Stimulated activated naive CD4-positive, alpha-beta T cell (primary cell): Measurements from ENCODE around the gene SPART.
"Not testable (repeated sequence)": the region's sequence is repeated elsewhere in the genome, so short reads cannot be mapped to it uniquely, and the experiment has no call there.

ENCODE experiments used
- DNase-seq, 6 experiments: peaks; one replicate each; lab custom pipeline; 2025; lab: John Stamatoyannopoulos, UW

Gene SPART

GRCh38 chr13:36313047-36313969 is 32.9 kb downstream of the SPART start:
- DNase-seq: no peak

DNA sequence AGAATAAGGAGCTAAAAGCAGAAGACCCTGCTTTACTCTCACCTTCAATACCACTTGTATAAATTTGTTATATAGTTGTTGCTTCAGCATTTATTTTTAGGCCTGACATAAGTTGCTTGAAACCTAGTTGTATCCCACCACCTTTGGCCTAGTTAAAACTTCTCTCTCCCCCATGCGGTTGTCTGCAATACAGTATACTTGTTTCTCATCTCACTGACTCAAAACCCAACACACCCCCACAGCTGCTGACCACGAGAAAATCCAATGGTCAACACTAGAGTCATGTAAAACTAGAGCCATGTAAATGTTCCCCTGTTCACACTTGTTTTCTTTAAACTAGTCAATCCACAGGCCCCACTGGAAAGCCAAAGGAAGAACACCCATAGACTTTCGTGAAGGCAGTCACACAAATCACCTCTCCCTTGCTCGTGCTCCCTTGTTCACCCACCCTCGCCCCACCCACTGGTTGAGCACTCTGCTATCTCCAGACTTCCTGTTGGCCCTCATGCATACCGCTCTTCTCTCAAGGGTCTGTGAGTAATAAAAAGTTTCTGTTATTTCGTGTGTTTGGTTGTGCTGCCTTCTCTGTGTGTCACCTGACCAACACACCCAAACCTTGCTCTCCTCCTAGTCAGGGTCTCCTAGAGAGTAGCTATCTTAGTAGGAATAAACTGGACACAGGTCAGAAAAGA is 35.6 kb downstream of the SPART start:
- no peak for DNase-seq

DNA sequence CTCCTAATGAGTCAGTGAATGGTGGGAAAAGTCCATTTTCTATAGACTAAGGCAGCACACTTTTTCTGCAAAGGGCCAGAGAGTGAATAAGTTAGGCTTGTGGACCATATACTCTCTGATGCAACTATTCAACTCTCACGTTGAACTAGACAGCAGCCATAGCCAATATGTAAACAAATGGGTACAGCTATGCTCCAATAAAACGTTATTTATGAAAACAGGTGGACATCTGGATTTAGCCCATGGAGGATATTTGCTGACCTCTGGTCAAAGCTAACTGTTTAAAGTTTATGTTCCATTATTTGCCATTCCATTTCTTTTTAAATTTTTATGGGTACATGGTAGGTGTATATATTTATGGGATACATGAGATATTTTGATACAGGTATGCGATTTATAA is 43.9 kb downstream of the SPART start:
- DNase-seq: no peak

- DNase-seq: not testable (repeated sequence)
Measured at GRCh38 chr13:36299469-36299868, 46.7 kb downstream of the SPART start.

DNA sequence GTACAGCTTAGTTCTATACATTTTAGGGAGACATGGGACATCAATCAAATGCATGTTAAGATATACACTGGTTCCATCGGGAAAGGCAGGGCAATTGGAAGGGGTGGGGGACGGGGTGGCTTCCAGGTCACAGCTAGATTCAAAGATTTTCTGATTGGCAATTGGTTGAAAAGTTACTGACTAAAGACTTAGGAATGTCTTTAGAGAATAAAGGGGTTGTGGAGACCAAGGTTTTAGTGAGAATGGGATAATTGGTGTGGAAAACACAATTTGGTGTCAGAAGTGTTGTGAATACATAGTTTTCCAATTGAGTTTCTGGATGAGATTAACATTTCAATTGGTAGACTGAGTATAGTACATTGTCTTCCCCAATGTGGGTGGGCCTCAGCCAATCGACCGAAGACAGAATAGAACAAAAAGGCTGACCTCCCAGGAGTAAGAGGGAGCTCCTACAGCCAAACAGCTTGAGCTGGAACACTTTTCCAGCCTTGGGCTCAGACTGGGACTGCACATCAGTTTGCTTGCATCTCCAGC is 47.6 kb downstream of the SPART start:
- DNase-seq: no peak

- DNase-seq: peak; percentile 32 to 48 (median 45)
Measured at GRCh38 chr13:36297366-36298338, 48.5 kb downstream of the SPART start, which contains the start of gene CCDC169. CCDC169 (minus strand) TSS chr13:36297814; CDS start chr13:36297719, 95 bp downstream.

DNA sequence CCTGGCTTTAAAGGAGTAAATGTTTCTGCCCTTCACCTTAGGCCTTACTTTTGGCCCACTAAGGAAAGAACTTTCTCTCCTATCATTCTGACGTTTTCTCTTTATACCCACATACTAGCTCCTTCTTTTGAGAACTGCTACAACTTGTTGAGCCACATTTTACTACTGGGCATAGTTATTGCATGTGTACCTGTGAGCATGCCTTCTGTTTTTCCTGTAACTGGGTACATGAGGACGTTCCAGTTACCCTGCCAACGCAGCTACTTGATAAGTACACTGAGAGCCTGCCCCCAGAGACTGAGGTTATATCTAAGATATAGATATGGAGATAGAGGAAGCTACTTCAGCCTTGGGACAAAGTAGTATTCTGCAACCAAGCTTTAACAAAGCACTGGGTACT is 52.1 kb downstream of the SPART start:
- DNase-seq: no peak

- DNase-seq: no peak
Measured at GRCh38 chr13:36293497-36293896, 52.7 kb downstream of the SPART start.

DNA sequence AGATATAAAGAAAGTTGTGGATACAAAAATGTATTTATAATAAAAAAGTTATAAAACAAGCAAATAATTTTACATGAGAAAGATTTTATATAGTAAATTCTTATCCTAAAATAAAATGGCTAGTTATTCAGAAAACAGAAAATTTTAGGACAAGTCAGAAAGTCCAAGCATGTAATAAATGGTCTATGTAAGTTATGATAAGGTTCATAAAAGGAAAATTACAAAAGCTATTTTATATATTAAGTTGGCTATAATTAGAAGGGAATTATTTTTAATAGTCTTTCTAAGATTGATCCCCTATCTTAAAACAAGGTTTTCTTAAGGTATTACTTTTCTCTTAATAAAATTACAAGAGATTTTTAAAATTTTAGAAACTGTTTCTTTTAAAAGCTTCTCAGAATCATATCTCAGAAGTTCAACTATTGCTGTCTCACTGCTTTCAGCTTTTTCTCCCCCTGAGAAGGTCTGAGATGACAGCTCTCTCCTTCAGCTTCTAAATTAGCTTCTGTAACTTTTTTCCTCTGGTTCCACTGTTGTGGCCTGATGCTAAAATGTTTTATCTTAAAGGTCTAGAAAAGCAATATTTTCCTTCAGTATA is 57.3 kb downstream of the SPART start:
- no peak for DNase-seq

GRCh38 chr13:36286006-36286405 is 60.2 kb downstream of the SPART start:
- DNase-seq: no peak

DNA sequence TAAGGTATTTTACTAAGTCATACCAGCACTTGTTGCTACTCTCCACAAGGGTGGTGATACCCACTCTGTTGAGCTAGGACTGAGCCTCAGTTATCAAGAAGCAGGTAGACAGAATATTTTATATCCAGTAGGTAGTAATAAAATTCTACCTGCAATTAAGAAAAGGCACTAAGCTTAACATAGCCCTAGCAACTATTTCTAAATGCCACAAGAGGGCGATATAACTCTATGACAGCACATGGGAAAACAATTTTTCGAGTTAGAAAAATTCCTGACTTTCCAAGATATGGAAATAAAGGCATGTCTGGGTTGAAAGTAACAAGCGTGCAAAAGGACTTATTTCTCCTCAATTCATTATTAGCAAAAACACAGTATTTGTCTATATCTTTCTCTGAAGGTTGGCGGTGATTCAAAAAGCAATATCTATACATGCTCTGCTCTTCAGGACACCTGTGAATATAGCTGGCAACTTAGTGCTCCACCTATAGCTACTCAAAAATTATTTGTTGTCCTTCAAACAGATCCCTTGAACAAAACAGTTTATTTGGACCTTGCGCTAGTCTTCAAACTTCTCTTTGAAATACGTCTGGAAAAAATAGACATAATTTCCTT is 63.3 kb downstream of the SPART start:
- peak in 2 of 6 experiments; percentile 8 to 25 for DNase-seq

DNA sequence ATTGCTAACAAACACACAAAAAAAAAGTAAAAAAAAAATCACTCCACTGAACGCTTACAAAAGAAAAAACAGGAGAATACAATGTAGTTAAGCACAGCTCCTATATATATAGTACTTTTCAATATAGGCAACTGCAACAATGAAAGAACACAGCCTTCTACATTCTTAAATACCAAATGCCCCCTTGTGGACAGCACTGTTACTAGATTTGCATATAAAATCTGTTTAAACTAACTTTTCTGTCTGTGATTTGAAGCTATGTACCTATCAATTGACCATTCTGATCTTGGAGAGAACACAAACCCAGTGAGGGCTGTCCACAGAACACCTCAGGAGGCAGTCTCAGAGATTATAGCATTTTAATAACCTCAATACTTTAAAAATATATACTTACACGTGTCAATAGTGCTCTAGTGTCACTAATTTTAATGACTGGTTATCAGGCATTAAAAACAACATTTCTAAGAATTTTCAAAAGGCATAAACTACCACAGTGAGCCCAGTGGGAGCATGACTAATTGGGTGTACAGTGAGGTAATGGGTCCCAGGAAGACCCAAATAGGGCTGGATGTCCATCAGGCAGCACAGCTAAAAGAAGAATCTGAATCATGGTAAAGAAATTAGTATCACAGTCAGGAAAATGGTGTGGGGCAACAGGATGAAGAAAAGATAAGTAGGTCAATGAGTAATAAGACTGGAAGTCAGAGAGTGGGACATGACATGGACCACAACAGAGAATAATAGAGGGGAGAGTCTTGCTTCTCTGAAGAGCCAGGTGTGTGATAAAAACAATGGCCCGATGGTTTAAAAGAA is 70.8 kb downstream of the SPART start:
- DNase-seq: peak in 1 of 6 experiments; percentile 0

DNA sequence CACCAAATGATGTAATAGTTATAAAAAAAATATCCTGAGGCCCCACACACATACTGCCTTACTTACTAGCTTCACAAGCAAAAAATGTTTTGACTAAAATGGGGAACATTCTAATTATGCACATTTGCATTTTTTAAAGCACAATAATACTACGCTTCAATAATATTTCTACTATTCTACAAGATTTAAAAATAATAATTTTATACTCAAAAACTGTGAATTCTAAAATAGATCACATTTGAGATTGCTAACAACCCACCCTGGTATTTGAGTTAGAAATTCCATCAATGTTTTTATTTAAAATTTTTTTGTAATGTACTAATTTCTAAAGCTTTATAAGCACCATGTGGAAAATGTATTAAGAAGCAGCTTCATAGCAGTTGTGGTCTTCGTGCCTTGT is 72.8 kb downstream of the SPART start:
- no peak for DNase-seq

DNA sequence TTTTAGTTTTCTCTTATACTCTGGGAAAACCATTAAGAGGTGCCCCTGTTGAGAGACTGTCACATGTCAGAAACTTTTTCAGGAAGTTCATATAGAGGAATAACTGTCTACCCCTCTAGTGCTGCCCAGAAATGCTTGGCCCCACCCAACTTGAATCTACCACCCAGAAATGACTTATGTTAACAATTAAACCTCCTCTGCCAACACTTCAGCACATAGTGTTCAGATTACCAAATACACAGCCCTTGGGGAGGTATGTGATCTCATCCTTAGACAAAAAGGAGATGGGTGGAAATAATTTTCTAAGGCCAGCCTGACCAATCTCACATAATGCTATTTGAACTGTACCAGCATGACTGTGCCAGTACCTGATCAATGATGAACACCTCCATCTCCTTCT is 84.2 kb downstream of the SPART start:
- DNase-seq: no peak

GRCh38 chr13:36261011-36261410 is 85.2 kb downstream of the SPART start:
- DNase-seq: no peak

- no peak for DNase-seq
Measured at GRCh38 chr13:36259361-36260137, 86.6 kb downstream of the SPART start.

GRCh38 chr13:36258831-36259230 is 87.4 kb downstream of the SPART start:
- DNase-seq: no peak
